ENCODE data around the gene APAF1.

The APAF1 gene

DNA sequence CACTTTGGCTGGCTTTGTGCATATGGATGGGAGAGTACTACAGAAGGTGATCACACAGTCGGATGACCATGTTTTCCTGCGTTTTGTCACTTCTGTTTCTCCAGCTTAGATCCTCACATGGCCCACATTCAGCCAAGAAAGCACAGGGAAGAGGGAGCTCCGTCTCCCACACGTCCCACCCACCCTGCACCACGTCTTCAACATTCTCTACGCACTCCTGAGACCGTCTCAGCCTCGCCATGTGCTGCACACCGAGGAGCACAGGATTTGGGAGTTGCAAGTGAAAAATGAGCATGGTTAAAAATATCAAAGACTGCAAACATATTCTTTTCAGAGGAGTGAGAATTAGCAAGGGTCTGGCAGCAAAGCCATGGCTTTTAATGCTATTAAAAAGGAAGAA is 122.2 kb downstream of the APAF1 start:
- TF ChIP-seq, protein P1, sequence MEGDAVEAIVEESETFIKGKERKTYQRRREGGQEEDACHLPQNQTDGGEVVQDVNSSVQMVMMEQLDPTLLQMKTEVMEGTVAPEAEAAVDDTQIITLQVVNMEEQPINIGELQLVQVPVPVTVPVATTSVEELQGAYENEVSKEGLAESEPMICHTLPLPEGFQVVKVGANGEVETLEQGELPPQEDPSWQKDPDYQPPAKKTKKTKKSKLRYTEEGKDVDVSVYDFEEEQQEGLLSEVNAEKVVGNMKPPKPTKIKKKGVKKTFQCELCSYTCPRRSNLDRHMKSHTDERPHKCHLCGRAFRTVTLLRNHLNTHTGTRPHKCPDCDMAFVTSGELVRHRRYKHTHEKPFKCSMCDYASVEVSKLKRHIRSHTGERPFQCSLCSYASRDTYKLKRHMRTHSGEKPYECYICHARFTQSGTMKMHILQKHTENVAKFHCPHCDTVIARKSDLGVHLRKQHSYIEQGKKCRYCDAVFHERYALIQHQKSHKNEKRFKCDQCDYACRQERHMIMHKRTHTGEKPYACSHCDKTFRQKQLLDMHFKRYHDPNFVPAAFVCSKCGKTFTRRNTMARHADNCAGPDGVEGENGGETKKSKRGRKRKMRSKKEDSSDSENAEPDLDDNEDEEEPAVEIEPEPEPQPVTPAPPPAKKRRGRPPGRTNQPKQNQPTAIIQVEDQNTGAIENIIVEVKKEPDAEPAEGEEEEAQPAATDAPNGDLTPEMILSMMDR (conservative IDR thresholded peaks at IDR 0.05; ENCODE audit: control insufficient read depth, insufficient read depth, low read depth, low read length) = no peak
- H3K4me3 ChIP-seq (ENCODE audit: control insufficient read depth, low read depth, low read length) = no peak overlapping the region
- no peak for DNase-seq (ENCODE audit: low read depth)

DNA sequence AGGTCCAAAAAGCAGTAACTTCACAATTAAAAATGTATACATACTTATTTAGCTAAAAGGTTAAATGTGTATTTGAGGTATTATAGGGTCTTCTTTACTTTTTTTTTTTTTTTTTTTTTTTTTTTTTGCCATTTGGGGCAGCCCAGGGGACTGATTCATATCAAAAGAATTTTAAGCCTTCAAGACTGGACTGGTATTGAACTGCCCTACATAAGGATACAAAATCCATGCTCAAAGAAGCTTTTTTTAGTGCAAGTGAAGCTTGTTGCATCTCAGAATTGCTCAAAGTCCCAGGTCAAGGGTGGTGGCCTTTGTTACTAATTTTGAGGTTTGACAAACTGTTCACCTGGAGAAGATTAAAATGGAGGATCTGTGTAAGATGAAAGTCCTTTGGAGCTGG is 124.0 kb downstream of the APAF1 start:
- DNase-seq (ENCODE audit: low read depth) = no peak
- TF ChIP-seq, protein P1 (conservative IDR thresholded peaks at IDR 0.05; ENCODE audit: control insufficient read depth, insufficient read depth, low read depth, low read length) = no peak
- H3K4me3 ChIP-seq (ENCODE audit: control insufficient read depth, low read depth, low read length) = no peak overlapping the region

DNA sequence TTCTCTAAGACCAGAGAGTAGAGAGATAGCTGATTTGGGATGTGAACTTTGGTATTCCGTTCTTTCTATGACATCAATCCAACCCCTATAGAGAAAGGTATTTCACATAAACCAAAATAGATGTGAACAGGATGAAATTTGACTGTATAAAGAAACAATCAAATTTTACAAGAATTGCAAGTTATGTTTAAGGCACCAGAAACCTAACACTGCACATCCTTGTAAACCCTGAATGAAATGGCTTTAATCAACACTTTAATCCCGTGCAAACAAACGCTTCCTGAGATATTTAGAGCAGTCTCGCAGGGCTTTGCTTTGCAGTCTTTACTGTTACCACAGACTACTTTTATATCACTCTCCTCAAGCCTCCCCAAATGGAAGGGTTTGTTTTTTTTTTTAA is 125.1 kb downstream of the APAF1 start:
- no peak overlapping the region for H3K4me3 ChIP-seq (ENCODE audit: control insufficient read depth, low read depth, low read length)
- DNase-seq (ENCODE audit: low read depth) = no peak
- TF ChIP-seq, protein P1 (conservative IDR thresholded peaks at IDR 0.05; ENCODE audit: control insufficient read depth, insufficient read depth, low read depth, low read length) = no peak

DNA sequence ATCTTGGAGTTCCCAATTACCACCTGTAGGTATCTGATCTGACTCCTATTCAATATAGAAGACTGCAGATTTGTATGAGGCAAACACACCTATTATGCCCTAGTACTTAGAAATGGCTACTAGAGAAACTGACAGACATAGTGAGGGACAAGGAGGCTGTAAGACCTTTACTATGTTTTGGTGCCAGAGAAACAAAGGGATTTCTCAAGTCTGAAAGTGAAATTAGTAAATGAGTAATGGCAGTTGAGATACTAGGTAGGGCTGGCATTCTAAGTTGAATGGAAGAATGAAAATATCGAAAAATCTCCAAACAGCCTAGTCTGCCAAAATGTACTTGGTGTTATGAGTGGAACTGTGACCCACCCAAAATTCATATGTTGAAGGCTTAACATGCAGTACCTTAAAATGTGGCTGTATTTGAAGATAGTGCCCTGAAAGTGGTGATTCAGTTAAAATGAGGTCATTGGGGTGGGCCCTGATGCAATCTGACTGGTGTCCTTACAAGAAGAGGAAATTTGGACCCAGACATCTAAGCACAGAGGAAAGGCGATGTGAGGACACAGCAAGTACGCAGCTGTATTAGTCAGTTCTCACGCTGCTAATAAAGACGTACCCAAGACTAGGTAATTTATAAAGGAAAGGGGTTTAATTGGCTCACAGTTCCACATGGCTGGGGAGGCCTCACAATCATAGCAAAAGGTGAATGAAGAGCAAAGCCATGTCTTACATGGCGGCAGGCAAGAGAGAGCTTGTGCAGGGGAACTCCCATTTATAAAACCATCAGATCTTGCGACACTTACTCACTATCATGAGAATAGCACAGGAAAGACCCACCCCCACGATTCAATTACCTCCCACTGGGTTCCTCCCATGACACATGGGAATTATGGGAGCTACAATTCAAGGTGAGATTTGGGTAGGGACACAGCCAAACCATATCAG is 127.0 kb downstream of the APAF1 start:
- TF ChIP-seq, protein P1 (conservative IDR thresholded peaks at IDR 0.05; ENCODE audit: control insufficient read depth, insufficient read depth, low read depth, low read length) = no peak
- DNase-seq (ENCODE audit: low read depth) = no peak
- H3K4me3 ChIP-seq (ENCODE audit: control insufficient read depth, low read depth, low read length) = no peak overlapping the region

DNA sequence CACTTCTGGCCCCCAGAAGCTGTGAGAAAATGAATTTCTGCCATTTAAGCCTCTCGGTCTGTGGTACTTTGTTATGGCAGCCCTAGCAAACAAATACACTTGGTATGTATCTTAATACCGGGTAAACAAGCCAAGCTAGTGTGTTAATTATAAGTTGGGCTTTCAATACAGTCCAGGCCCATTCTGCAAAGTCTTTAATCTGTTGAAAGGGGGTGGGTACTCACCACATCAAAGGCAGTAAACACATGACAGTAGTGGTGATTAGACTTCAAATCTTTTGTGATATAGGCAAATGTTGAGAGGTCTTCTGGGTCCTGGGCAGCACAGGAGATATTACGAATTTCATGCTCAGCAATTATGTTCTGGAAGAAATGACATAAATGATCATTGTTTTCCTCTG is 127.7 kb downstream of the APAF1 start:
- TF ChIP-seq, protein P1 (conservative IDR thresholded peaks at IDR 0.05; ENCODE audit: control insufficient read depth, insufficient read depth, low read depth, low read length) = no peak
- no peak overlapping the region for H3K4me3 ChIP-seq (ENCODE audit: control insufficient read depth, low read depth, low read length)
- DNase-seq (ENCODE audit: low read depth) = no peak

DNA sequence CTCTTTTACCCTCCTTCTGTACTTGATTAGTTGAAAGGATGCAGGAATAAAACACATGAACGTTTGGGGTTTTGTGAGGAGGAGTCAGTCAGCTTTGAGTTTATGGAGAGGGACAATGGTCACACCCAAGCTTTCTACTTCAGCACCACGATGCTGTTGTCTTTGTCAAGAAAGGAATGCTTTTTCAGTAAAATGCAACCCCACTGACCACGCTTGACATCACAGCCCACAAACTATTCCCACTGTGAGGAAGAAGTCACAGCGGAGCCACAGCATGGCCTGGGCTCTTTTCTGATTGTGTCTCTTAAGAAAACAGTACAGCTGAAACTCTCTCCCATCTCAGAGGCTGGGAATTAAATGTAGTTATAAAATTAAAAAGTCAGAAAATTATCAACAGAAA is 135.2 kb downstream of the APAF1 start:
- TF ChIP-seq, protein P1 (conservative IDR thresholded peaks at IDR 0.05; ENCODE audit: control insufficient read depth, insufficient read depth, low read depth, low read length) = no peak
- H3K4me3 ChIP-seq (ENCODE audit: control insufficient read depth, low read depth, low read length) = no peak overlapping the region
- no peak for DNase-seq (ENCODE audit: low read depth)
